G401.6 (cell line): Measurements from ENCODE around the gene RPL10A.
"Not testable (repeated sequence)": the region's sequence is repeated elsewhere in the genome, so short reads cannot be mapped to it uniquely, and the experiment has no call there.

ENCODE experiments used
- FAIRE-seq: peaks from 2 replicates; lab custom pipeline; 2012; peaks lifted over from hg19 to GRCh38; lab: Jason Lieb, UNC

Gene RPL10A

GRCh38 chr6:35468181-35468979 lies at the start of gene RPL10A:
Gene RPL10A, plus strand, starts transcription at chr6:35468401. Its CDS starts 34 bp downstream, at chr6:35468435.
- FAIRE-seq = no peak

DNA sequence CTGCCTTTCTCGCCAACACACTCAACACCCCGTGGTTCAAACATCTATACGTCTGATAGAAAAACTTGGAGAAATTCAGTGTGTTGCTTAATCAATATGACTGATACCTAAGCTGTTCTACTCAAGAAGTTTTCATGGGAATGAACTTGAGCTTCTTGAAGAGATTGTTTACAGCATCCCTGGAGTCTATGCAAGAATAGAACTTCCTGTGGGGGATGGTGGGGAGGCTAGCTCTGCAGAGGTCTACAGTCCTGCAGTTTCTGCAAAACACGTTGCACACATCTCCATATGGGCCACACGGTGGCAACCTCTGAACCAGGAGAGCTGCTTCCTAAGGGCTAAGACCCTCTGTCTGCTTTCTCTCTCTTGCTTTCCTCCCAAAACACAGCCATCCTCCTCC lies 48.8 kb upstream of the RPL10A start:
- FAIRE-seq = no peak

GRCh38 chr6:35419961-35420360 lies 48.2 kb upstream of the RPL10A start:
- no peak for FAIRE-seq

- FAIRE-seq = no peak
These were observed 42.9 kb upstream of the RPL10A start for GRCh38 chr6:35425284-35425683.

GRCh38 chr6:35426074-35426473 lies 42.1 kb upstream of the RPL10A start:
- FAIRE-seq = no peak

DNA sequence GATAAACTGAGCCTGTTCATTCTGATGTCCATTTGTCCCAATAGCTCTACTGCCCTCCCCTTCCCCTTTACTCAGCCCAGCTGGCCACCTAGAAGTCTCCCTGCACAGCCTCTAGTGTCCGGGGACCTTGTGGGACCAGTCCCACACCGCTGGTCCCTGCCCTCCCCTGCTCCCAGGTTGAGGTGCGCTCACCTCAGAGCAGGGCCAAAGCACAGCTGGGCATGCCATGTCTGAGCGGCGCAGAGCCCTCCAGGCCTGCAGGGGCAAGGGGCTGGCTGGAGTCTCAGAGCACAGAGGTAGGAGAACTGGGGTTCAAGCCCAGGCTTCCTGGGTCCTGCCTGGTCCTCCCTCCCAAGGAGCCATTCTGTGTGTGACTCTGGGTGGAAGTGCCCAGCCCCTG lies 40.8 kb upstream of the RPL10A start:
- no peak for FAIRE-seq

DNA sequence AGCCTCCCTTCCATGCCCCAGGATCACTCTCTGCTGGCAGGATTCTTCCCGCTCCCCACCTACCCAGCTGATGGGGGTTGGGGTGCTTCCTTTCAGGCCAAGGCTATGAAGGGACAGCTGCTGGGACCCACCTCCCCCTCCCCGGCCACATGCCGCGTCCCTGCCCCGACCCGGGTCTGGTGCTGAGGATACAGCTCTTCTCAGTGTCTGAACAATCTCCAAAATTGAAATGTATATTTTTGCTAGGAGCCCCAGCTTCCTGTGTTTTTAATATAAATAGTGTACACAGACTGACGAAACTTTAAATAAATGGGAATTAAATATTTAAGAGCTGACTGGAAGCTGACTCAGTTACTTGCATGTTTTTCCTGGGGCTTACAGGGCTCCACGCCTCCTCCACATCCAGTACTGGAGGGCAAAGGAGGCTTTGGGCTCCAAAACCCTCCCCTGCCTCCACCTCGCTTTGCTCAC lies 40.3 kb upstream of the RPL10A start:
- FAIRE-seq = no peak

DNA sequence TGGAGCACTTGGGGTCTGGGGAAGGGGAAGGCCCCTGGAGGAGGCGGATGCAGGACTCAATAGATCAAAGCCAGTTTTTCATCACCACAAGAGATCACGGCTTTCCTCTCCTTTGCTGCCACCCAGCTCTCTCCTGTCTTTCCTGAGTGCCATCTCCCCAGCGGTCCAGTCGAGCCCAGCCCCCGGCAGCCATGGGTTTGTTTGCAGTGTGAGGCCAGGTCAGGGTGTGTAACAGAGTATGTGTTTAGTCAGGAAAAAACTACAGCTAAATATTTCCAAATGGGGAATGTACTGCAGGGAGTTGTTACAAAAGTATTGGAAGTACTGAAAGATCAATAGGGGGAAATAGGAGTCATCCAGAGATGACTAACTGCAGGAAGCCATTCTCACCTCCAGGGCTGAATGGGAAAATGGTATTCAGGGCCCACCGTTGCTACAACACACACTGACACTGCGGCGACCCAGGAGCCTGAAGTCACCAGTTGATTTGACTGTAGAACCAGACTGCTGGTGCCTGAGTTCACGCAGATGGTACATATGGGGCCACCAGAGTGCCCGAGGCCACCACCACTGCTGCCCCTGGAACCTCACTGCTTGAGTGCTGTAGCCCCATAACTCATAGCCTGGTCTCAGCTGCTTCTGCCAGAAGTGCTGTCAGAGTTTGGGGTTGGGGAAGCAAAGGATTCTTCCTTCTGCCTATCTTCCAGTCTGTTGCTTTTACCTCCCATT lies 39.6 kb upstream of the RPL10A start:
- no peak for FAIRE-seq

DNA sequence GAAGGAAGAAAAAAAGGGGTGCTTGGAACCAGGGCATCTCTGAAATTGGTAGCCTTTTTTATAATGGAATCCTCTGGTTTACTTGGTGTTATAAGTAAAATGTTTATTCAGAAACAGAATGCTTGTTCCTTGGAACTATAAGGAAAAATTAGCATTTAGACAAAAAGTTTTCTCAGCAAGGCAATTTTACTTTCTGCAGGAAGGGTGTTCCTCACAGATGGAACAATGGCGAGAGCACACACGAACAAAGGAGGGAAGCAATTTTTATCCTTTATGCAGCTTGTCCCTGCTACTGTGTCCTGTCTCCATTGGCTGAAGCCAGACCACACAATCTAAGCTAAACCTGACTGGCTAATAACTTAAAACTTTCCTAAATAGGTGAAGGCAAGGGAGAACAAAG lies 38.7 kb upstream of the RPL10A start:
- no peak for FAIRE-seq

GRCh38 chr6:35432291-35432690 lies 35.9 kb upstream of the RPL10A start:
- no peak for FAIRE-seq

- not testable (repeated sequence) for FAIRE-seq
These were observed 35.5 kb upstream of the RPL10A start for GRCh38 chr6:35432702-35433101.

- FAIRE-seq = no peak
These were observed 32.9 kb upstream of the RPL10A start for GRCh38 chr6:35435074-35435837.

DNA sequence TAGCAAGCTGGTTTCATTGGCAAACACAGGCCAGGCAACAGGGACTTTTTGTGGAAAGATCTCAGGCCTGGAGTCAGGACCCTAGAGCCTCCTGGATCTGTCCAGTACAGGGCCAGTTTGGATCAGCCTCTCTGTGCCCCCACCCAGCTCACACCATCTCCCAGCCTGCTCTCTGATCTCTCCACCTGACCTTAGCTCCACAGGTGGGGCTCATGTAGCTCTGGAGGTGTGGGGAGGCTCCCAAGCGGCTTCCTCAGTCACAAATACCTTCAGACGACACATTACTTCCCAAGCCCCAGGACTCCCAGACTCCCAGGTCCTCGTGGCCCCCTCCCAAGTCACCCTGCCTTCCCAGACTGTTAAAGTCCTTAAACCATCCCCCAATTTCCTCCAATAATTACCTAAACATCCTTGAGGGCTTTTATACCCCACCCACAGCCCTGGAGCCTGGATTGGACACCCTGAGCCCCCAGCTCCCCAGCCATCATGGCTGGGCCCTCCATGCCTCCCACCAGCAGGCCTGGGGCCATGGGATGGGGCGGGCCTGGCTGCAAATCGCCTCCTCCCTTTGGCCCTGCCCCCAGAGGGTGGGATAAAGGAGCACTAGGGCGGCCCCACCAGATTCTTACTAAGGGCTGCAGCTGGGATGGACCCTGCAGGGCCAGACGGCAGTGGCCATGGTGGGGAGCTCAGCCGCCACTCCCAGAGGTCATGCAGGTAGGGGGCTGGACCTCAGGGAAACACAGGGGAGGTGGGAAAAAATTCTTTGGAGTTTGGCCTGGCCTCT lies 31.9 kb upstream of the RPL10A start:
- no peak for FAIRE-seq

DNA sequence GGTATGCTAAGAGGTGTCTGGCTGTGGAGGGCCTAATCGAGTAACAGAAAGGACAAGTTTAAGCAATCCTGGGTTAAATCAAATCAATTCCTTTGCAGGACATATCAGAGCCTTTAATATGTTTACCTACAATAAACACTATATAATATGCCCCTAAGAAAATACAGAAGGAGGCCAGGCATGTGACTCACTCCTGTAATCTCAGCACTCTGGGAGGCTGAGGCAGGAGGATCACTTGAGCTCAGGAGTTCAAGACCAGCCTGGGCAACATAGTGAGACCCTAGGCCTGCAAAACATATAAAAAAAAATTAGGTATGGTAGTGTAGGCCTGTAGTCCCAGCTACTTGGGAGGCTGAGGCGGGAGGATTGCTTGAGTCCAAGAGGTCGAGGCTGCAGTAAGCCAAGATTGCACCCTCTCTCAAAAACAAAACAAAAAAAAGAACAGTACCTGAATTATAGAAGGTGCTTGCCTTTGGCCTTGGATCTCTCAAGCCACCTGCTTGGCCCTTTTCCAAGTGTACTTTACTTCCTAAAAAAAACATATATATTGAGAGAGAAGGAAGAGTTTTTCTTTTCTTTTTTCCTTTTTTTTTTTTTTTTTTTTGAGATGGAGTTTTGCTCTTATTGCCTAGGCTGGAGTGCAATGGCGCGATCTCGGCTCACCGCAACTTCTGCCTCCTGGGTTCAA lies 29.7 kb upstream of the RPL10A start:
- not testable (repeated sequence) for FAIRE-seq

GRCh38 chr6:35439308-35439707 lies 28.9 kb upstream of the RPL10A start:
- no peak for FAIRE-seq

- FAIRE-seq = no peak
These were observed 27.0 kb upstream of the RPL10A start for GRCh38 chr6:35441205-35441604.

GRCh38 chr6:35441642-35442041 lies 26.6 kb upstream of the RPL10A start:
- FAIRE-seq = no peak

- no peak for FAIRE-seq
These were observed 25.5 kb upstream of the RPL10A start for GRCh38 chr6:35442693-35443092.

DNA sequence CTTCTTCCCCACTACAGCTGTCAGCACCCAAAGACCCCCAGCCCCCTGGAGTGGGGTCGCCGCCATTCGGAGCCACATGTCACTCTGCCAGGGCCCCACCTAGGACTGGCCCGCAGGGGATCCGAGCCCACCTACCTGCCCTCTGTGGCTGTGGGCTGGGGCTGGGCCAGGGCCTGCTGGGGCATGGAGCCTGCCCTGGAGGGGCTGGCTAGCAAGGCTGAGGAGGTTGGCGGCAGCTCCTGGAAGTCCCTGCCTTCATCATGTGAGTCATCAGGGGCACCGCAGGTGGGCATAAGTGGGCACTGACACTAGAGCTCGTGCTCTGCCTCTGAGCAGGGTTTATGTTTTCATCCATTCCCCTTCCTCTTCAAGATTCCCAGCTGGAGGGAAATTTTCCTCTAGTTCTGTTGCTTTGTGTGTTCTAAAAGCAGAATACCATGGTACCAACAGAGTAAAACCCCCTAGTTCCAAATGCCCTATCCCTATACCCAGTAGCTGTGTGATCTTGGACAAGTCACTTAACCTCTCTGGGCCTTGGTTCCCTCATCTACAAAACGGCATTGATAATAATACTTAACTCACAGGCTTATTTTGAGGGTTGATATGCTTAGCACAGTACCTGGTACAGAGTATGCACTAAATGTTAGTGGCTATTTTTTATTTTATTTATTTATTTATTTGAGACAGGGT lies 24.7 kb upstream of the RPL10A start:
- FAIRE-seq = no peak

DNA sequence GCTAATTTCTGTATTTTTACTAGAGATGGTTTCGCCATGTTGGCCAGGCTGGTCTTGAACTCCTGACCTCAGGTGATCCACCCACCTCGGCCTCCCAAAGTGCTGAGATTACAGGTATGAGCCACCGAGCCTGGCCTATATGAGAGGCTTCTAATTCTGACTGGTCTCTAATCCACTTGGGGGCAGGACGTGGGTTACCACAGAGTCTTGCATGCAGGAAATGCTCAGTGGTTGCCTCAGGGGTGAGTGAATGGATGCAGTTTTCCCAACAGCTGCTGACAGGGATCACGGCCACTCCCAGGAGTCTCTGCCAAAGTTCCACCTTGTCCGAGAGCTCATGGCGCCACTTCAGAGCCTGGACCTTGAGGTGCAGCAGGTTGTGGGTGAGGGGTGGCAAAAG lies 22.5 kb upstream of the RPL10A start:
- FAIRE-seq = no peak

DNA sequence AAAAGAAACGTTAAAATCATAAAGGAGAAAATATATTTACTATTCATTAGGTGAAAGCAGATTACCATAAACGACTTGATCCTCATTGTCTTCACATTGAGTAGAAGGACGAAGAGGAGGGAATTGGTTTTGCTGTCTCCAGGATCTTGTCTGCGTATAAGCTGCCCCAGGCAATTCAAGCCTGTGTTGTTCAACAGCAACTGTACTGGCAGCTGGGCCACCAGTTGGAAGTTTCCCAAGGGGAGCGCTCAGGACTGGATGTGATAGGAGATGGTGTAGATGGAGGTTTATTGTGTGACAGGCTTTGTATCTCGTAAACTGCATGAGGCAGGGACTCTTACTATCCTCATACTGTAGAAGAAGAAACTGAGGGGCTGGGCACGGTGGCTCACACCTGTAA lies 20.0 kb upstream of the RPL10A start:
- no peak for FAIRE-seq
